Measurements from ENCODE around the gene PANK3. TPM values are rescaled to one million over a fixed set of nuclear protein-coding genes. Genes with fewer than 3 reads are reported as not detected.
A peak's percentile ranks its signal among the peaks of the same experiment; 100 is the strongest.

Gene PANK3
- total RNA-seq, 1 experiment from 2014 or later, result 82.6 TPM

GRCh38 chr5:168530621-168531150 lies 48.5 kb downstream of the PANK3 start:
- Histone ChIP-seq H3K23me2 (ENCODE audit: insufficient read length, low read depth, low read length, poor library complexity, severe bottlenecking) (peaks cover 4% of the 10 kb centered on the region), H4K91ac (ENCODE audit: insufficient read length, low read depth, low read length) (no peak overlapping the region), H3K4me2 (ENCODE audit: insufficient read depth, insufficient read length, low read length) (no peak overlapping the region), H2AFZ (ENCODE audit: low read length) (no peak overlapping the region), H3K27ac (ENCODE audit: insufficient read length, low read depth, low read length) (no peak overlapping the region), H2AK5ac (ENCODE audit: insufficient read length, low read length) (no peak overlapping the region), H2BK5ac (ENCODE audit: insufficient read length, low read length) (no peak overlapping the region), H2BK20ac (ENCODE audit: low read depth, low read length, poor library complexity, severe bottlenecking) (no peak overlapping the region), H2BK120ac (ENCODE audit: low read depth, low read length, poor library complexity, severe bottlenecking) (no peak overlapping the region), H3K18ac (ENCODE audit: insufficient read length, low read depth, low read length) (no peak overlapping the region), H3K4me1 (ENCODE audit: insufficient read depth, low read length) (peaks cover 5% of the 10 kb centered on the region), H3K79me1 (ENCODE audit: insufficient read depth, low read depth, low read length, poor library complexity, severe bottlenecking) (no peaks in the 10 kb centered on the region), H3K9ac (ENCODE audit: extremely low read depth, insufficient read length, low read length) (no peak overlapping the region), H3K9me3 (ENCODE audit: control insufficient read depth, low read depth, low read length) (no peaks in the 10 kb centered on the region), H4K20me1 (ENCODE audit: control insufficient read depth, insufficient read depth, insufficient read length) (no peaks in the 10 kb centered on the region), H4K8ac (replicated peaks; ENCODE audit: insufficient read length, low read depth, low read length) (no peak overlapping the region), H3K4ac (ENCODE audit: low read depth, low read length) (no peak overlapping the region), H4K5ac (ENCODE audit: insufficient read length, low read depth, low read length) (no peak overlapping the region), H3K14ac (ENCODE audit: insufficient read depth, low read length) (no peak overlapping the region), H2BK12ac (ENCODE audit: insufficient read length, low read depth, low read length) (no peak overlapping the region), H3K23ac (ENCODE audit: insufficient read length, low read depth, low read length) (no peak overlapping the region), H2BK15ac (ENCODE audit: low read depth, low read length) (no peak overlapping the region), H3K56ac (ENCODE audit: insufficient read length, low read depth, low read length) (no peak overlapping the region), H3K27me3 (ENCODE audit: insufficient read depth, low read length) (peaks cover 7% of the 10 kb centered on the region; the same call in 1 of the 2 replicates), H3T11ph (ENCODE audit: low read length) (no peak overlapping the region), H3K79me2 (ENCODE audit: insufficient read depth, low read length) (no peaks in the 10 kb centered on the region)
- peak overlapping the region; percentile 73 to 86 for H3K4me3 Mint-ChIP-seq
- no CpG with 5 or more reads among the region's 4 CpGs for WGBS (ENCODE audit: extremely low coverage, insufficient read length, low lambda C conversion rate)
- peaks cover 0 to 7% (median 2%) of the 10 kb centered on the region in 3 experiments; a peak in 2 of 7 replicates for H3K36me3 Mint-ChIP-seq (ENCODE audit: insufficient read depth in 1 of 3, low read depth in 3 of 3)
- no peak for TF ChIP-seq CTCF (conservative IDR thresholded peaks at IDR 0.05)
- DNase-seq, result no peak
- H3K9me3 Mint-ChIP-seq, result peaks cover 3 to 8% of the 10 kb centered on the region in 2 experiments; a peak in 2 of 5 replicates
- H3K27me3 Mint-ChIP-seq (ENCODE audit: low read depth), result peaks cover 34% of the 10 kb centered on the region
- peaks cover 19 to 29% of the 10 kb centered on the region in 2 experiments for H3K4me1 Mint-ChIP-seq
- H3K27ac Mint-ChIP-seq, result no peak overlapping the region
